Measurements from ENCODE around the gene HOXD8. TPM values are rescaled to one million over a fixed set of nuclear protein-coding genes. Genes with fewer than 3 reads are reported as not detected.

HOXD8 gene
- total RNA-seq, 3 donors from 2014 or later: 4.9 to 13.8 (median 5.6) TPM

- Histone ChIP-seq H3K4me1 (ENCODE audit: low read depth) (peaks cover 26% of the 10 kb centered on the region), H3K4me3 (no peak within 1 kb of the TSS), H3K9me3 (no peaks in the 10 kb centered on the region), H3K36me3 (ENCODE audit: low read depth) (no peaks in the 10 kb centered on the region)
- intact Hi-C loops (cut with DNase I, micrococcal nuclease): no loop called here
- ATAC-seq: peak; percentile 42
- DNase-seq: no peak
- no peak for TF ChIP-seq CTCF (IDR thresholded peaks at IDR 0.05)
Measured at GRCh38 chr2:176092270-176093144, 37.0 kb upstream of the HOXD8 start, which contains the start of gene HOXD13. Gene HOXD13, plus strand, starts transcription at chr2:176092721. Its CDS starts 170 bp downstream, at chr2:176092891.

- intact Hi-C loops (cut with DNase I, micrococcal nuclease): no loop called here
- peaks cover 25% of the 10 kb centered on the region for H3K4me1 ChIP-seq (ENCODE audit: low read depth)
- TF ChIP-seq CTCF (IDR thresholded peaks at IDR 0.05): no peak
Measured at GRCh38 chr2:176093145-176093897, 36.2 kb upstream of the HOXD8 start.

GRCh38 chr2:176093898-176094249 lies 35.6 kb upstream of the HOXD8 start:
- no peak for ATAC-seq
- TF ChIP-seq CTCF (IDR thresholded peaks at IDR 0.05): no peak
- Histone ChIP-seq H3K4me3 (no peak overlapping the region), H3K9me3 (no peaks in the 10 kb centered on the region), H3K36me3 (ENCODE audit: low read depth) (no peaks in the 10 kb centered on the region), H3K4me1 (ENCODE audit: low read depth) (peaks cover 24% of the 10 kb centered on the region)
- no peak for DNase-seq
- intact Hi-C loops (cut with DNase I, micrococcal nuclease): no loop called here

More at GRCh38 chr2:176093145-176093897, 36.2 kb upstream of the HOXD8 start:
- DNase-seq (peak in 1 of 3 donors; percentile 55), ATAC-seq (peak; percentile 48)
- no peaks in the 10 kb centered on the region for H3K9me3 ChIP-seq
- no peak overlapping the region for H3K4me3 ChIP-seq
- no peaks in the 10 kb centered on the region for H3K36me3 ChIP-seq (ENCODE audit: low read depth)

- no peaks in the 10 kb centered on the region for H3K36me3 ChIP-seq (ENCODE audit: low read depth)
- ATAC-seq (no peak), DNase-seq (no peak)
- TF ChIP-seq CTCF (IDR thresholded peaks at IDR 0.05): no peak
- no peaks in the 10 kb centered on the region for H3K9me3 ChIP-seq
- intact Hi-C loops (cut with DNase I, micrococcal nuclease): no loop called here
- H3K4me3 ChIP-seq: no peak overlapping the region
- peaks cover 24% of the 10 kb centered on the region for H3K4me1 ChIP-seq (ENCODE audit: low read depth)
Measured at GRCh38 chr2:176094349-176094748, 35.2 kb upstream of the HOXD8 start.

GRCh38 chr2:176095421-176095820 lies 34.1 kb upstream of the HOXD8 start:
- DNase-seq: no peak
- no peak for TF ChIP-seq CTCF (IDR thresholded peaks at IDR 0.05)
- Histone ChIP-seq H3K4me3 (no peak overlapping the region), H3K36me3 (ENCODE audit: low read depth) (no peaks in the 10 kb centered on the region), H3K9me3 (no peaks in the 10 kb centered on the region), H3K4me1 (ENCODE audit: low read depth) (peaks cover 24% of the 10 kb centered on the region)
- intact Hi-C loops (cut with DNase I, micrococcal nuclease): loop anchor here in 1 of 2 donors (5.0 kb wide), 1 partner anchor 403 kb away; no protein-coding TSS in a partner anchor
- ATAC-seq: no peak

Measured in mucosa of descending colon (tissue), 3 donors.